Measurements from ENCODE around the gene CEPT1. TPM values are rescaled to one million over a fixed set of nuclear protein-coding genes. Genes with fewer than 3 reads are reported as not detected.
A peak's percentile ranks its signal among the peaks of the same experiment; 100 is the strongest.
"Not testable (repeated sequence)": the region's sequence is repeated elsewhere in the genome, so short reads cannot be mapped to it uniquely, and the experiment has no call there.

The CEPT1 gene
- total RNA-seq, 4 donors from 2014 or later: 38.7 to 56.9 (median 43.8) TPM

DNA sequence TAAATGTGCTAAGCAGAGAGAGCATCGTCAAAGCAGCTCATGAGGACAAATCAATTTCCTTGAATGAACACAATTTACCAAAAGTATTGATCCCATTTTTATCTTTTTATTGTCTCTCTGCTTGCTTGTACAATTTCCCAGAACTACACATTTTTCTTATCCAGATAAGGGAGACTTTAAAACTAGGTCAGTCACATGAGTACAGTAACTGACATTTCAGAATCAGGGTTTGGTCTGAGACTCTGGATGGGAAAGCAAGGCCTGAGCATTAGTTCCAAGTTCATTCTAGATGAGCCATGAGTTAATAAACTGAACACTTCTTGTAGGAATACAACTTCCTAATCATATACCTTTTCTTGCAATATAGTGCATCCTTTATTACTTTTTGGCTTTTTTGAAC lies 71.9 kb downstream of the CEPT1 start:
- Histone ChIP-seq H3K9me3 (no peaks in the 10 kb centered on the region), H3K4me3 (no peak overlapping the region), H3K27ac (no peak overlapping the region), H3K4me1 (peaks cover 0 to 34% (median 8%) of the 10 kb centered on the region in 4 donors), H3K36me3 (no peaks in the 10 kb centered on the region), H3K27me3 (no peaks in the 10 kb centered on the region)
- no peak for TF ChIP-seq POLR2A (IDR thresholded peaks at IDR 0.05)
- TF ChIP-seq, protein P1, sequence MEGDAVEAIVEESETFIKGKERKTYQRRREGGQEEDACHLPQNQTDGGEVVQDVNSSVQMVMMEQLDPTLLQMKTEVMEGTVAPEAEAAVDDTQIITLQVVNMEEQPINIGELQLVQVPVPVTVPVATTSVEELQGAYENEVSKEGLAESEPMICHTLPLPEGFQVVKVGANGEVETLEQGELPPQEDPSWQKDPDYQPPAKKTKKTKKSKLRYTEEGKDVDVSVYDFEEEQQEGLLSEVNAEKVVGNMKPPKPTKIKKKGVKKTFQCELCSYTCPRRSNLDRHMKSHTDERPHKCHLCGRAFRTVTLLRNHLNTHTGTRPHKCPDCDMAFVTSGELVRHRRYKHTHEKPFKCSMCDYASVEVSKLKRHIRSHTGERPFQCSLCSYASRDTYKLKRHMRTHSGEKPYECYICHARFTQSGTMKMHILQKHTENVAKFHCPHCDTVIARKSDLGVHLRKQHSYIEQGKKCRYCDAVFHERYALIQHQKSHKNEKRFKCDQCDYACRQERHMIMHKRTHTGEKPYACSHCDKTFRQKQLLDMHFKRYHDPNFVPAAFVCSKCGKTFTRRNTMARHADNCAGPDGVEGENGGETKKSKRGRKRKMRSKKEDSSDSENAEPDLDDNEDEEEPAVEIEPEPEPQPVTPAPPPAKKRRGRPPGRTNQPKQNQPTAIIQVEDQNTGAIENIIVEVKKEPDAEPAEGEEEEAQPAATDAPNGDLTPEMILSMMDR (IDR thresholded peaks at IDR 0.05): no peak
- DNase-seq: no peak

DNA sequence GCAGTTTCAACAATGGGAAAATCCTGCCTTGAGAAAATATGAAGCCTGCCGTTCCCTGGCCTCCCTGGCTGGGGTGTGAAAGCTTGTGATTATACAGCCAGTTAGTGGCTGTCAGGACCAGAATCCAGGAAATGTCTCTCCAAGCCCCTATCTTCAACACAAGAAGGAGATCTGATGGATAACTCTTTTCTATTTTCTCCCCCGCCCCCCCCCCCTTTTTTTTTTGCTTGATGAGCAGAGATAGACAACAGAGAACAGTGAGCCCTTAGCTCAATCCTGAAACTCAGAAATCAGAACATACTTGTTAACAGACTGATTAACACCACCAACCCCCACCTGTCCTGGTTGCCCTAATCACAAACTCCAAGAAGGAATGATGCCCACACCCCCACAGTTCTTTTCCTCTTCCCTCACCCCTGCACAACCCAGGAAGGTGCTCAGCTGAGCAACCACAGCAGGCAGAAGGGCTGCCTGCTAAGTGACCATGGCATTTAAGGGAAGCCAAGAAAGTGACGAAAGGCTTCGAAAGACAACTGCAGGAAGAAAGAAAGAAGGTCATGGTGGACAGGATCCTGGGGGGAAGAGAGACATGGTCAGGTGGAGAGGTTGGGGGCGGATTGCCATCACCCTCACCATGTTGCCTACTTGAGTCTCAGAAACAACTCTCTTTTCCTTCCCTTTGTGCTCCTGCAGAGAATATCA lies 72.8 kb downstream of the CEPT1 start:
- H3K4me3 ChIP-seq: no peak overlapping the region
- peak overlapping the region in 1 of 4 donors; percentile 81 for H3K27ac ChIP-seq
- H3K9me3 ChIP-seq: no peaks in the 10 kb centered on the region
- no peak for DNase-seq
- H3K36me3 ChIP-seq: no peaks in the 10 kb centered on the region
- TF ChIP-seq POLR2A (IDR thresholded peaks at IDR 0.05): no peak
- TF ChIP-seq, protein P1 (IDR thresholded peaks at IDR 0.05): no peak
- H3K27me3 ChIP-seq: no peaks in the 10 kb centered on the region
- H3K4me1 ChIP-seq: peaks cover 0 to 41% (median 8%) of the 10 kb centered on the region in 4 donors

DNA sequence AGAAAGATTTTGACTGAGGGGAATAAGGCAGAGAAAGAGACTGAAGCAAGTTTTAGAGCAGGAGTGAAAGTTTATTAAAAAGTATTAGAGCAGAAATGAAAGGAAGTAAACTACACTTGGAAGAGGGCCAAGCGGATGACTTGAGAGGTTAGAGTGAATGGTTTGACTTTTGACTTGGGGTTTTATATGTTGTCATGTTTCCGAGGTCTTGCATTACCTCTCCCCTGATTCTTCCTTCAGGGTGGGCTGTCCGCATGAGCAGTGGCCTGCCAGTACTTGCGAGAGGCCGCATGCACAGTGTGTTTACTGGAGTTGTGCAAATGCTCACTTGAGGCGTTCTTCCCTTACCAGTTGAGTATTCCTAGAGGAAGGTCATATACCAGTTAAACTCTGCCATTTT lies 73.4 kb downstream of the CEPT1 start:
- H3K27ac ChIP-seq: peak overlapping the region in 3 of 4 donors; percentile 48 to 81 (median 75)
- H3K36me3 ChIP-seq: no peaks in the 10 kb centered on the region
- H3K9me3 ChIP-seq: no peaks in the 10 kb centered on the region
- H3K4me1 ChIP-seq: peaks cover 0 to 47% (median 8%) of the 10 kb centered on the region in 4 donors
- DNase-seq: no peak
- H3K4me3 ChIP-seq: no peak overlapping the region
- H3K27me3 ChIP-seq: no peaks in the 10 kb centered on the region
- TF ChIP-seq POLR2A (IDR thresholded peaks at IDR 0.05): no peak
- TF ChIP-seq, protein P1 (IDR thresholded peaks at IDR 0.05): no peak

DNA sequence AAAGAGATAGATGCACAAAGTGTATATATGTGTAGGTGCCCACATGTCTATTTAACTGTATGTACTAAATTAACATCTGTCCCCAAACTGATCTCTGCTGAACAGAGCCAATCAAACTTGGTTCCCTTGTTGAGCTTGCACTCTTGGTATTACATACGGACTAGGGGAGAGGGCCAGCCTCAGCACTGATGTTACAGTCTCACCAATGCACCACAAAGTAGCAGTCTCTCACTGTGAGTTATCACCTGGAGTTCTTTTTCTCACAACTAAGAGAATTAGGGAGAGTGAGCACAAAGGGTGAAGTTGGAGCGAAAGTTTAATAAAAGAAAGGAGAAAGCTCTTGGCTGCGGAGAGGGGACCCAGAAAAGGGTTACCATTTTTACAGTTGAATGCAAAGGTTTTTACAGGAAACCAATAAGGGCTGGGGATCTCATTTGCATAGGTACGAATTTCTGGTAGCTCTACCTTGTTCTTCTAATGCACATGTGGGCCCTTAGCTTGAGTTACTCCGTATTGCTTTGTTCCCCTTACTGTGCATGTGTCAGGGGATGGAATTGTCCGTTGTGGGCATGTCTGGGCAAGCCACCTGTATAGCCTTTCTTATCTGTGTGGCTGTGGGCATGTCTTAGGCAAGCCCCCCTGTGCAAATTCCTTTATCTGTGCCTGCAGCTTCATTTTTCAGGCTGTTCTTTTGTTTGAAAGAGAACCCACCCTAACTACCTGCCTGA lies 74.2 kb downstream of the CEPT1 start:
- Histone ChIP-seq H3K4me1 (peaks cover 0 to 55% (median 8%) of the 10 kb centered on the region in 4 donors), H3K4me3 (no peak overlapping the region), H3K9me3 (no peaks in the 10 kb centered on the region), H3K27me3 (no peaks in the 10 kb centered on the region), H3K27ac (peak overlapping the region; percentile 48 to 81 (median 72)), H3K36me3 (no peaks in the 10 kb centered on the region)
- DNase-seq: no peak
- no peak for TF ChIP-seq POLR2A (IDR thresholded peaks at IDR 0.05)
- TF ChIP-seq, protein P1 (IDR thresholded peaks at IDR 0.05): no peak

DNA sequence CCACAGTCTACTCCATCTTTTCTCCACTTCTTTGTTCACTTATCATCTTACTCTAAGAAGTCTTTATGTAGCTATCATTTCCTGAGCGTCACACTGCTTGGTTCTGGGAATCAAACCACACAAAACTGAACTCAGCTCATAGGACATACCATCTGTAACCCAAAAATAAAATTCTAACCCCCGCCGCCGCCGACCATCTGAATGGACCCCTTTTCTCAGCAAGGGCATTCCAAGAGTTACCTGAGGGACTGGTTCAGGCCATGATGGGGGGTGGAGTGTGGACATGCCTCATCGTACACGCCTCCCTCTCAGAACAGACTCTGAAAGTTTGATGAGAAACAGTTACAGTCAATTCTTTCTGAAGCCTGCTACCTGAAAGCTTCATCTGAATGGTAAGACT lies 74.9 kb downstream of the CEPT1 start:
- Histone ChIP-seq H3K36me3 (no peaks in the 10 kb centered on the region), H3K9me3 (no peaks in the 10 kb centered on the region), H3K4me1 (peaks cover 0 to 59% (median 8%) of the 10 kb centered on the region in 4 donors), H3K27ac (peak overlapping the region; percentile 69 to 81 (median 72)), H3K4me3 (no peak overlapping the region), H3K27me3 (no peaks in the 10 kb centered on the region)
- no peak for DNase-seq
- no peak for TF ChIP-seq POLR2A (IDR thresholded peaks at IDR 0.05)
- TF ChIP-seq, protein P1 (IDR thresholded peaks at IDR 0.05): no peak

DNA sequence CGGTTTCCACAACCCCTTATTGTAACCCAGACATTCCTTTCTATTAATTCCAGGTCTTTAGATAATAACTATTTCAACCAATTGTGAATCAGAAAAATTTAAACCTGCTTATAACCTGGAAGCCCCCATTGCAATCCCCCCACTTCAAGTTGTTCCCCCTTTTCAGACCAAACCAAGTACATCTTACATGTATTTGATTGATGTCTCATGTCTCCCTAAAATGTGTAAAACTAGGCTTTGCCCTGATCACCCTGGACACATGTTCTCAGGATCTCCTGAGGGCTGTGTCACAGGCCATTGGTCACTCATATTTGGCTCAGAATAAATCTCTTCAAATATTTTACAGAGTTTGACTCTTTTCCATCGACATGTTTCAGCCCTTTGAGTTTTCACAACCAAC lies 75.3 kb downstream of the CEPT1 start:
- not testable (repeated sequence) for H3K36me3 ChIP-seq, H3K4me3 ChIP-seq, DNase-seq, H3K27me3 ChIP-seq, H3K9me3 ChIP-seq
- H3K27ac ChIP-seq: peak overlapping the region; percentile 69 to 81 (median 72)
- H3K4me1 ChIP-seq: peaks cover 0 to 63% (median 10%) of the 10 kb centered on the region in 4 donors
